Hematopoietic multipotent progenitor cell treated with erythropoietin and hydrocortisone succinate and interleukin-3 and kit ligand, for 17 days (in vitro differentiated cells): ENCODE measurements around the gene SOST.

Experiments
- DNase-seq: peaks from one replicate; pipeline ENCODE4 v3.0.0-alpha.2; 2015; ENCODE audit warnings: low spot score

The SOST gene

GRCh38 chr17:43707184-43707583, 51.4 kb downstream of the SOST start:
- DNase-seq: no peak

- DNase-seq: no peak
These were observed 52.4 kb downstream of the SOST start for GRCh38 chr17:43706235-43706634.
